ENCODE results near the gene EPB41L4B. TPM values are rescaled to one million over a fixed set of nuclear protein-coding genes. Genes with fewer than 3 reads are reported as not detected.
A peak's percentile ranks its signal among the peaks of the same experiment; 100 is the strongest.
"Not testable (repeated sequence)": the region's sequence is repeated elsewhere in the genome, so short reads cannot be mapped to it uniquely, and the experiment has no call there.

Gene EPB41L4B
- total and polyA plus RNA-seq, 5 donors, result 11.2 to 39.2 (median 23.3) TPM

- DNase-seq (no peak), ATAC-seq (no peak)
- 94% methylated on average over 4 of the region's 4 CpGs for WGBS
- intact Hi-C loops (cut with DNase I), result no loop called here
- Histone ChIP-seq H3K4me1 (ENCODE audit: control insufficient read depth, insufficient read depth, low read length) (no peaks in the 10 kb centered on the region), H3K27me3 (ENCODE audit: control insufficient read depth, insufficient read depth) (no peaks in the 10 kb centered on the region), H3K9me3 (ENCODE audit: control insufficient read depth, low read length) (no peaks in the 10 kb centered on the region), H3K4me3 (ENCODE audit: low read length) (no peak overlapping the region), H3K27ac (ENCODE audit: low read length) (no peak overlapping the region)
Measured at GRCh38 chr9:109342878-109343277, 22.0 kb upstream of the EPB41L4B start.

GRCh38 chr9:109341561-109341960 lies 20.7 kb upstream of the EPB41L4B start:
- intact Hi-C loops (cut with DNase I), result no loop called here
- 59% methylated on average over 6 of the region's 6 CpGs for WGBS
- ATAC-seq (no peak), DNase-seq (no peak)
- Histone ChIP-seq H3K4me3 (ENCODE audit: low read length) (no peak overlapping the region), H3K9me3 (ENCODE audit: control insufficient read depth, low read length) (no peaks in the 10 kb centered on the region), H3K4me1 (ENCODE audit: control insufficient read depth, insufficient read depth, low read length) (no peaks in the 10 kb centered on the region), H3K27ac (ENCODE audit: low read length) (no peak overlapping the region), H3K27me3 (ENCODE audit: control insufficient read depth, insufficient read depth) (no peaks in the 10 kb centered on the region)

GRCh38 chr9:109340979-109341378 lies 20.1 kb upstream of the EPB41L4B start:
- H3K27ac ChIP-seq (ENCODE audit: low read length); ATAC-seq; H3K4me3 ChIP-seq (ENCODE audit: low read length); intact Hi-C loops (cut with DNase I); H3K27me3 ChIP-seq (ENCODE audit: control insufficient read depth, insufficient read depth); H3K9me3 ChIP-seq (ENCODE audit: control insufficient read depth, low read length); H3K4me1 ChIP-seq (ENCODE audit: control insufficient read depth, insufficient read depth, low read length); DNase-seq: not testable (repeated sequence)
- 88% methylated on average over 7 of the region's 7 CpGs for WGBS

GRCh38 chr9:109336409-109336808 lies 15.6 kb upstream of the EPB41L4B start:
- H3K4me1 ChIP-seq (ENCODE audit: control insufficient read depth, insufficient read depth, low read length), result peaks cover 2% of the 10 kb centered on the region
- WGBS, result 81% methylated on average over 3 of the region's 3 CpGs
- no peak overlapping the region for H3K27ac ChIP-seq (ENCODE audit: low read length)
- no peaks in the 10 kb centered on the region for H3K9me3 ChIP-seq (ENCODE audit: control insufficient read depth, low read length)
- DNase-seq, result no peak
- H3K4me3 ChIP-seq (ENCODE audit: low read length), result no peak overlapping the region
- intact Hi-C loops (cut with DNase I), result no loop called here
- no peak for ATAC-seq
- no peaks in the 10 kb centered on the region for H3K27me3 ChIP-seq (ENCODE audit: control insufficient read depth, insufficient read depth)

- no peaks in the 10 kb centered on the region for H3K9me3 ChIP-seq (ENCODE audit: control insufficient read depth, low read length)
- H3K27ac ChIP-seq (ENCODE audit: low read length), result no peak overlapping the region
- peaks cover 3% of the 10 kb centered on the region for H3K4me1 ChIP-seq (ENCODE audit: control insufficient read depth, insufficient read depth, low read length)
- WGBS, result 87% methylated on average over 2 of the region's 2 CpGs
- no peak for DNase-seq
- ATAC-seq, result no peak
- H3K4me3 ChIP-seq (ENCODE audit: low read length), result no peak overlapping the region
- intact Hi-C loops (cut with DNase I), result no loop called here
- no peaks in the 10 kb centered on the region for H3K27me3 ChIP-seq (ENCODE audit: control insufficient read depth, insufficient read depth)
Measured at GRCh38 chr9:109335929-109336328, 15.1 kb upstream of the EPB41L4B start.

- no peak for DNase-seq
- Histone ChIP-seq H3K4me1 (ENCODE audit: control insufficient read depth, insufficient read depth, low read length) (peaks cover 3% of the 10 kb centered on the region), H3K27ac (ENCODE audit: low read length) (no peak overlapping the region), H3K9me3 (ENCODE audit: control insufficient read depth, low read length) (no peaks in the 10 kb centered on the region), H3K27me3 (ENCODE audit: control insufficient read depth, insufficient read depth) (no peaks in the 10 kb centered on the region), H3K4me3 (ENCODE audit: low read length) (no peak overlapping the region)
- WGBS, result 78% methylated on average over 7 of the region's 7 CpGs
- no peak for ATAC-seq
- intact Hi-C loops (cut with DNase I), result no loop called here
Measured at GRCh38 chr9:109335121-109335520, 14.3 kb upstream of the EPB41L4B start.

DNA sequence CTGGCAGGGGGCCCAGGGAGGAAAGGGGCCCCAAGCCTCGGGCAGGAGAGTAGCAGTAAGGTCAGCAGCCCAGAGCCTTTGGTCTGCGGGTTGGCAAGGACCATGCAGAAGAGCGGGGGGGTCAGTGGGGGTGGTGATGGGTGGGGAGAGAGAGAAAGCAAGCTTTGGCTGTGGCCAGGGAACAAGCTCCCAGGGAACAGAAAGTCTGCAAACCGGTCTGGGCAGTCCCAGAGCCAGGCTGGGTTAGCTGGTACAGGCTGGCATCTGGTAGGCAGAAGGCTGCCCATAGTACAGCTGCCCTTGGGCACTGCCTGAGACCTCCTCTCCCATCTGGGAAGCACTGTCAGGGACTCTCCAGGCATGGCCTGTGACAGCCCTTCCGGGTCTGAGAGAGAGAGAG lies 10.5 kb upstream of the EPB41L4B start:
- H3K4me1 ChIP-seq (ENCODE audit: control insufficient read depth, insufficient read depth, low read length), result peaks cover 3% of the 10 kb centered on the region
- WGBS, result 39% methylated on average over 5 of the region's 5 CpGs
- H3K27me3 ChIP-seq (ENCODE audit: control insufficient read depth, insufficient read depth), result no peaks in the 10 kb centered on the region
- ATAC-seq (peak; percentile 53 to 73), DNase-seq (peak; percentile 48 to 80 (median 72))
- H3K9me3 ChIP-seq (ENCODE audit: control insufficient read depth, low read length), result no peaks in the 10 kb centered on the region
- intact Hi-C loops (cut with DNase I), result no loop called here
- H3K4me3 ChIP-seq (ENCODE audit: low read length), result no peak overlapping the region
- no peak overlapping the region for H3K27ac ChIP-seq (ENCODE audit: low read length)

DNA sequence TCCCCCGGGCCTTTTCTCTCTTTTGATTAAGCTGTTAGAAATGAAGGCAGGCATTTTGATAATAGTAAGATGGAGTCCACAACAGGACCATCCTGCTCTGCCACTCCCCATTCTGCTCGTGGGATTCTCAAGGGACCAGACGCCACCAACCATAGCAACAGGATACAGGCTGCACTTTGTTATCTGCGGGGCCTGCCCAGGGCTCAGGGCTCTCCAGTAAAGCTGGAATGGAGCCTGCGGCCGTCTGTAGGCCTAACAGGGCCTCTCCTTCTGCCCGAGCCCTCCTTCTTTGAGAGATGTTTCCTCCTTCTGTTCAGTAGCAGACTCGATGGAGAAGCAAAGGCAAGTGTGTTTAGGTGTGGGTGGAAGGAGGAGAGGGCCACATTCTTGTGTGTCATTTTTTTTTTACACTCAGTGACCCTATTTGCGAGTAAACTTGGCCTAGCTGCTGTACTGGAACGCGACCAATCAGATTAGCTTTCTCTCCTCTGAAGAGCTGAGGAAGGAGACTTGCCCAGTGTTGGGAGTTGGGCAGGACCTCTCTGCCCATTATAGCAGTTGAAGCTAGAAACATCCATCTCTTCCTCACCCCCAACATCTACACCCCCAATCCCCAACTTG lies 8.9 kb upstream of the EPB41L4B start:
- Histone ChIP-seq H3K9me3 (ENCODE audit: control insufficient read depth, low read length) (no peaks in the 10 kb centered on the region), H3K27me3 (ENCODE audit: control insufficient read depth, insufficient read depth) (no peaks in the 10 kb centered on the region), H3K4me1 (ENCODE audit: control insufficient read depth, insufficient read depth, low read length) (peaks cover 3% of the 10 kb centered on the region), H3K27ac (ENCODE audit: low read length) (no peak overlapping the region), H3K4me3 (ENCODE audit: low read length) (no peak overlapping the region)
- intact Hi-C loops (cut with DNase I), result loop anchor here in 2 of 4 donors (10.0 kb wide), 2 partner anchors 135 to 435 kb away; no protein-coding TSS in a partner anchor
- DNase-seq (peak; percentile 75 to 85 (median 82)), ATAC-seq (peak; percentile 81 to 89)
- WGBS, result 36% methylated on average over 11 of the region's 11 CpGs

DNA sequence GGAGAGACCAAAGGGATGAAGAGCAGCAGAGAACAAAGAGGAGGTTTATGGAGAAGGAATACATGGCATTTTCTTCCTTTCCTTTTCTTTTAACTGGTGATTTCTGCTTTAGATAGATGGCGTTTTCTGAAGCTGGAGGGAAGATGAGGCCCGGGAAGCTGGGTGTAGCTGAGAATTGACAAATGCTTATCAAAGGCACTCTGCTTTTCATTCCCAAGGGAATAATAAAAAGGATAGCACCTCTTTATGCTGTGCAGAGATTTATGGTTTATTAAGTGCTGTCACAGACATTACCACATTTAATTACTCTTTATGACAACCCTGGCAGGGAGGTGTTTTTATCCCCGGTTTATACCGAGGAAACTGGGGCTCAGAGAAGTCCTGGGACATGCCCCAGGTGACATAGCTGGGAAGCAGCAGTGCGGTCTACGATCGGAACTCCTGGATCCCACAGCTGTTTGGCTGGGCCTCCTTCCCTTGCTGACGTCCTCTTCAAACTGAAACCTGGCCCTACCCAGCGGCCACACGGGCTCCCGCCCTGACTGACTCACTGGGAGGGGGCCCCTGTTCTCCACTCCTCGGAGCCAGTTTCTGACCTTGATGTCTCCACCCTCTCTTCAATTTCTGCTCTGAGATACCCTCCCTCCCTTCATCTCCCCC lies 8.2 kb upstream of the EPB41L4B start:
- Histone ChIP-seq H3K27me3 (ENCODE audit: control insufficient read depth, insufficient read depth) (no peaks in the 10 kb centered on the region), H3K9me3 (ENCODE audit: control insufficient read depth, low read length) (no peaks in the 10 kb centered on the region), H3K4me3 (ENCODE audit: low read length) (no peak overlapping the region), H3K4me1 (ENCODE audit: control insufficient read depth, insufficient read depth, low read length) (peaks cover 3% of the 10 kb centered on the region), H3K27ac (ENCODE audit: low read length) (no peak overlapping the region)
- ATAC-seq (peak; percentile 81 to 95), DNase-seq (peak; percentile 79 to 89 (median 83))
- 34% methylated on average over 12 of the region's 12 CpGs for WGBS
- intact Hi-C loops (cut with DNase I), result loop anchor here in 2 of 4 donors (10.0 kb wide), 2 partner anchors 134 to 434 kb away; no protein-coding TSS in a partner anchor

- intact Hi-C loops (cut with DNase I), result loop anchor here in 2 of 4 donors (10.0 kb wide), 2 partner anchors 130 to 430 kb away; no protein-coding TSS in a partner anchor
- ATAC-seq (no peak), DNase-seq (no peak)
- Histone ChIP-seq H3K27me3 (ENCODE audit: control insufficient read depth, insufficient read depth) (no peaks in the 10 kb centered on the region), H3K4me1 (ENCODE audit: control insufficient read depth, insufficient read depth, low read length) (no peaks in the 10 kb centered on the region), H3K27ac (ENCODE audit: low read length) (no peak overlapping the region), H3K4me3 (ENCODE audit: low read length) (no peak overlapping the region), H3K9me3 (ENCODE audit: control insufficient read depth, low read length) (no peaks in the 10 kb centered on the region)
Measured at GRCh38 chr9:109325089-109325488, 4.2 kb upstream of the EPB41L4B start.

DNA sequence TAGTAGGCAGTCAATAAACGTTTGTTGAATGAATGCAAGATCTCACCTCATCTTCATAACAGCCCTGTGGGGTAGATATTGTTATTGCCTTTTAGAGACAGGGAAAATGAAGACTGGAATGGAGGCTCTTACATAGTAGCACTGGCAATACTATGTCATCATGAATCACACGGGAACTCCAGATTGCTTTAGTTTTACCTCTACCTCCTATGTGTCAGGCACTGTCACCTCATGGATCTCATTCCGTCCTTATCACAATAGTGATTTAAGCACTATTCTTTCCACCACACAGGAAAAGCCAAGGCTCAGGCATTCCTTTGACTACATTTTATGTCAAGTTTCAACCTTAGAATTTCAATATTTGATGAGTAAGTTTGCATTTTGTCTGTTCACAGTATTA lies 2.9 kb upstream of the EPB41L4B start:
- intact Hi-C loops (cut with DNase I), result loop anchor here in 3 of 4 donors (5.0 to 10.0 kb wide), 4 partner anchors 129 to 429 kb away; no protein-coding TSS in a partner anchor
- Histone ChIP-seq H3K9me3 (ENCODE audit: control insufficient read depth, low read length) (no peaks in the 10 kb centered on the region), H3K27ac (ENCODE audit: low read length) (no peak overlapping the region), H3K4me3 (ENCODE audit: low read length) (no peak overlapping the region), H3K4me1 (ENCODE audit: control insufficient read depth, insufficient read depth, low read length) (no peaks in the 10 kb centered on the region), H3K27me3 (ENCODE audit: control insufficient read depth, insufficient read depth) (no peaks in the 10 kb centered on the region)
- DNase-seq, result no peak
- ATAC-seq, result no peak
- WGBS, result 65% methylated on average over 3 of the region's 3 CpGs

Measured in right cardiac atrium (tissue), 5 donors.